ENCODE results near the gene IGSF8. TPM values are rescaled to one million over a fixed set of nuclear protein-coding genes. Genes with fewer than 3 reads are reported as not detected.

IGSF8 gene
- total RNA-seq, 1 experiment from 2014 or later = 101 TPM

DNA sequence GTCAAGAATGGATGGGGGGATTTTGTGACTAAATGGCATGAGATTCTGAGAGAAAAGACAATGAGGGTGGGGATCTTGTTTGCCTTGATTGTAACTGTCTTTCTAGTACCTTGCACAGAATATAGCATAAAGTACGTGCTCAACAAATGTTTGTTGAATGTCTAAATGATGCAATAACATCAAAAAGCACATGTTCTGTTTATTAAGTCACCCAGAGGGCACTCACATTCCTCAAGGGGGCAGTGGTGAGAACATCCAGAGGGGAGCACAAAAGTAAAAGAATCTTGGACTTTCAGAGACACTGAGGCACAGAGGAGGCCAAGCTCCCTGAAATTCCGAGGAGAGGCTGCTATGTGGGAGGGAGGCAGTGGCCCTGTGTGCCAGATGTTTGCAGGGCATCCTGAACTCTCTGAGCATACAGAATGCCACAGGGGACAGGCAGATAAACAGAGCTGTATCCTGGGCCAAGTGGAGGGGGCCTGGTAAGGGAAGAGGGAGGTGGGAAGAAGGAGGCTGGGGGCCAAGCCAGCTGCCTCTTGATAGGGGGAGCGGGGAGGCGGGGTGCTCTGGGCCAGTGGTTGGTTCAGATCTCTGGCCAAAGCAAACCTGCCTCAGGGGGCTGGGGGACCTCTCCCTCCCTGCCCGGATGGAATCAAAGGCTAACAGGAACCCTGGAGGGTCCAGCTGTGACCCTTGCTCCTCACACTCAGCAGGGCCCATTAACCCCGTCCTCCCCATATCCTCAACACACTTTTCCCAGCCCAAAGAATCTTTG, 10.7 kb upstream of the IGSF8 start (continued):
- TF ChIP-seq STAT6 (CRISPR knock-in tag; conservative IDR thresholded peaks at IDR 0.05; ENCODE audit: low read depth) (no peak), USF2 (CRISPR knock-in tag; IDR thresholded peaks at IDR 0.05) (no peak), NR3C1 (CRISPR knock-in tag; conservative IDR thresholded peaks at IDR 0.05; ENCODE audit: low read depth) (no peak), OVOL2 (CRISPR knock-in tag; IDR thresholded peaks at IDR 0.05; ENCODE audit: borderline replicate concordance) (no peak), GABPB1 (CRISPR knock-in tag; IDR thresholded peaks at IDR 0.05) (peak; percentile 95), NR2C2 (CRISPR knock-in tag; IDR thresholded peaks at IDR 0.05) (no peak), SP1 (CRISPR knock-in tag; conservative IDR thresholded peaks at IDR 0.05) (peak; percentile 55), ERG (CRISPR knock-in tag; IDR thresholded peaks at IDR 0.05) (no peak), NFE2L1 (CRISPR knock-in tag; IDR thresholded peaks at IDR 0.05) (no peak), IRF2 (CRISPR knock-in tag; IDR thresholded peaks at IDR 0.05; ENCODE audit: borderline replicate concordance, low read depth) (no peak), ATF6 (CRISPR knock-in tag; IDR thresholded peaks at IDR 0.05) (no peak), ZNF425 (CRISPR knock-in tag; conservative IDR thresholded peaks at IDR 0.05) (no peak), E2F5 (CRISPR knock-in tag; IDR thresholded peaks at IDR 0.05) (no peak), ZNF263 (CRISPR knock-in tag; IDR thresholded peaks at IDR 0.05; ENCODE audit: low read depth) (no peak), SOX15 (CRISPR knock-in tag; IDR thresholded peaks at IDR 0.05) (no peak), NFYB (CRISPR knock-in tag; conservative IDR thresholded peaks at IDR 0.05; ENCODE audit: low read depth) (no peak), TEAD1 (CRISPR knock-in tag; IDR thresholded peaks at IDR 0.05) (peak; percentile 21; the same call in 1 of the 2 replicates), TP53 (CRISPR knock-in tag; IDR thresholded peaks at IDR 0.05) (no peak), ZSCAN18 (CRISPR knock-in tag; IDR thresholded peaks at IDR 0.05) (no peak)
- TF ChIP-seq, protein P1, sequence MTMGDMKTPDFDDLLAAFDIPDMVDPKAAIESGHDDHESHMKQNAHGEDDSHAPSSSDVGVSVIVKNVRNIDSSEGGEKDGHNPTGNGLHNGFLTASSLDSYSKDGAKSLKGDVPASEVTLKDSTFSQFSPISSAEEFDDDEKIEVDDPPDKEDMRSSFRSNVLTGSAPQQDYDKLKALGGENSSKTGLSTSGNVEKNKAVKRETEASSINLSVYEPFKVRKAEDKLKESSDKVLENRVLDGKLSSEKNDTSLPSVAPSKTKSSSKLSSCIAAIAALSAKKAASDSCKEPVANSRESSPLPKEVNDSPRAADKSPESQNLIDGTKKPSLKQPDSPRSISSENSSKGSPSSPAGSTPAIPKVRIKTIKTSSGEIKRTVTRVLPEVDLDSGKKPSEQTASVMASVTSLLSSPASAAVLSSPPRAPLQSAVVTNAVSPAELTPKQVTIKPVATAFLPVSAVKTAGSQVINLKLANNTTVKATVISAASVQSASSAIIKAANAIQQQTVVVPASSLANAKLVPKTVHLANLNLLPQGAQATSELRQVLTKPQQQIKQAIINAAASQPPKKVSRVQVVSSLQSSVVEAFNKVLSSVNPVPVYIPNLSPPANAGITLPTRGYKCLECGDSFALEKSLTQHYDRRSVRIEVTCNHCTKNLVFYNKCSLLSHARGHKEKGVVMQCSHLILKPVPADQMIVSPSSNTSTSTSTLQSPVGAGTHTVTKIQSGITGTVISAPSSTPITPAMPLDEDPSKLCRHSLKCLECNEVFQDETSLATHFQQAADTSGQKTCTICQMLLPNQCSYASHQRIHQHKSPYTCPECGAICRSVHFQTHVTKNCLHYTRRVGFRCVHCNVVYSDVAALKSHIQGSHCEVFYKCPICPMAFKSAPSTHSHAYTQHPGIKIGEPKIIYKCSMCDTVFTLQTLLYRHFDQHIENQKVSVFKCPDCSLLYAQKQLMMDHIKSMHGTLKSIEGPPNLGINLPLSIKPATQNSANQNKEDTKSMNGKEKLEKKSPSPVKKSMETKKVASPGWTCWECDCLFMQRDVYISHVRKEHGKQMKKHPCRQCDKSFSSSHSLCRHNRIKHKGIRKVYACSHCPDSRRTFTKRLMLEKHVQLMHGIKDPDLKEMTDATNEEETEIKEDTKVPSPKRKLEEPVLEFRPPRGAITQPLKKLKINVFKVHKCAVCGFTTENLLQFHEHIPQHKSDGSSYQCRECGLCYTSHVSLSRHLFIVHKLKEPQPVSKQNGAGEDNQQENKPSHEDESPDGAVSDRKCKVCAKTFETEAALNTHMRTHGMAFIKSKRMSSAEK (CRISPR knock-in tag; IDR thresholded peaks at IDR 0.05; ENCODE audit: borderline replicate concordance) = peak; percentile 90
- TF ChIP-seq, protein P2, sequence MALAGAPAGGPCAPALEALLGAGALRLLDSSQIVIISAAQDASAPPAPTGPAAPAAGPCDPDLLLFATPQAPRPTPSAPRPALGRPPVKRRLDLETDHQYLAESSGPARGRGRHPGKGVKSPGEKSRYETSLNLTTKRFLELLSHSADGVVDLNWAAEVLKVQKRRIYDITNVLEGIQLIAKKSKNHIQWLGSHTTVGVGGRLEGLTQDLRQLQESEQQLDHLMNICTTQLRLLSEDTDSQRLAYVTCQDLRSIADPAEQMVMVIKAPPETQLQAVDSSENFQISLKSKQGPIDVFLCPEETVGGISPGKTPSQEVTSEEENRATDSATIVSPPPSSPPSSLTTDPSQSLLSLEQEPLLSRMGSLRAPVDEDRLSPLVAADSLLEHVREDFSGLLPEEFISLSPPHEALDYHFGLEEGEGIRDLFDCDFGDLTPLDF (CRISPR knock-in tag; IDR thresholded peaks at IDR 0.05) = no peak

All from WTC11 (cell line).